ENCODE measurements around the gene ALAS1. TPM values are rescaled to one million over a fixed set of nuclear protein-coding genes. Genes with fewer than 3 reads are reported as not detected.

The ALAS1 gene
- total RNA-seq, 1 experiment from 2014 or later, result 37.4 TPM

DNA sequence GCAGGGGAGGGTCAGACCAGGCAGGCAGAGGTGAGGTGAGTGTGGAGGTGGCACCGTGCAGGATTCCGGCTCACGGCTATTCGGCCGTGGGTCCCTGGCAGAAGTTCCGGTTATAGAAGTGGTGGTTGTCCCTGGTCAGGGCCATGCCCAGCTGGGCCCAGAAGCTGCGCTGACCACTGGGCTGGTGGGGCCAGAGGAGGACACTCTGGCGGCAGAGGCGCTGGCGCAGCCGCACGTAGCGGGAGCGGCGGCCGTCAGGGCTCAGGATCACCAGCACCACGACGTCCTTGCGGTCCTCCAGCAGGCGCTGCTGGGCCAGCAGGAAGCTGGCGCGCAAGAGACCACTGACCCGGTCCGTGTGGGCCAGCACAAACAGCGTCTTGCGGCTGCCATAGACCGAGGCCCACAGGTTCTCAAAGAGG is 23.2 kb downstream of the ALAS1 start:
- DNase-seq (ENCODE audit: low spot score), result no peak

DNA sequence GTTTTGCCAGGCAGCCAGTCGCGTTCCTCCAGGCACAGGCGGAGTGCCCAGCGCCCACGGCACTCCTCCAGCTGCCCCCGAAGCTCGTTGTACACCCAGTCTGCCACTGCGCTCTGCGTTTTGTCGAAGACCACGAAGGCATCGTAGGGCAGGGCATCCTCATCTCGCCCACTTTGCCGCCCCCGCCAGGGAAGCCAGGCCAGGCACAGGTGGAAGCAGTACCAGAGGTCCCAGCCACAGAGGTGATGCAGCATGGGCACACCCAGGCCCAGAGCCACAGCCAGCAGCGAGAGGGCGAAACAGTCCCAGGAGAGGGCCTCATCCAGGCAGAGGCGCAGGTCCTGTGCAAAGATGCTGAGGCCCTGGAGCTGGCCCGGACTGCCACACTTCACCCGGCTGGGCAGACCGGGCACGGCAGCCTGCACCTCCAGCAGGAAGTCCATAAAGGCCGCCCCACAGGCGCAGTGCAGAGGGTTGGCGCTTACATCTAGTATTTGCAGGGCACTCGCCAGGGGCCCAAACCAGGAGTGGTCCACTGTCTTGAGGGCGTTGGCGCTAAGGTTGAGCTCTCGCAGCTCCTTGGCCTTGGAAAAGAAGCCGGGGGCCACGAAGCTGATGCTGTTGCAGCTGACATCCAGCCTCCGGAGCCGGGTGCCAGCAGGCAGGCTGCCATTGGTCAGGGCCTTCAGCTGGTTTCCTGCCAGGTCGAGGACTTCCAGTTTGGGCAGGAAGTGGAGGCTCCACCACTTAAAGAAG is 23.8 kb downstream of the ALAS1 start:
- no peak for DNase-seq (ENCODE audit: low spot score)

DNA sequence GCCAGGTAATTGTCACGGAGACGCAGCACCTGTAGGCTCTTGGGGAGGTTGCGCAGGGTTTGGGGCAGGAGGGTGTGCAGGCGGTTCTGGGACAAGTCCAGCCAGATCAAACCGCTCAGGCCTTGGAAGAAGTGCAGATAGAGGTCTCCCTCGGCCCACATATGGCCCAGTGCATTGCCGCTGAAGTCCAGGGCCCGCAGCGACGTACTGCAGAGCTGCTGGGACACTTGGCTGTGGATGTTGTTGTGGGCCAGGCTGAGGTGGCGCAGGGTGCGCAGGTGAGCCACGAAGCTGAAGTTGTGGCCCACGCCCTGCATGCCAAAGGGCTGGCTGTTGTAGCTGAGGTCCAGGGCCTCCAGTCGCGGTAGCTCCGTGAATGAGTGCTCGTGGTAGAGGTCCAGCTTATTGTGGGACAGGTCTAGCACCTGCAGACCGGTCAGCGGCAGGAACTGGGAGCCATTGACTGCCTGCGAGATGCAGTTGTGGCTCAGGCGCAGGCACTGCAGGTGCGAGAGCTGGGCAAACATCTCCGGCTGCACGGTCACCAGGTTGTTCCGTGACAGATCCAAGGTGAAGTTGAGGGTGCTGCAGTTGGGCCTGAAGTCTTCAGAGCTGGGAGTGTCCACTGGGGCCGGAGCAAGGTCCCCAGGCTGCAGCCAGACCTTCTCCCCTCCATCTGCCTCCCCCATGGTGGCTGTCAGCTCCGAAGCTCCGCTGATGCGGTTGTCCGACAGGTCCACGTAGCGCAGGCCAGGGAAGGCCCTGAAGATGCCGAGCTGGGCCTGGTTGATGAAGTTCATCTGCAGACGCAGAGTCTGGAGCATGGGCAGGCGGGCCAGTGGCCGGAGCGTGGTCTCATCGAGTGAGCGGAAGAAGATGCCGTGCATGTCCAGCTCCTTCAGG is 24.6 kb downstream of the ALAS1 start:
- DNase-seq (ENCODE audit: low spot score), result no peak

DNA sequence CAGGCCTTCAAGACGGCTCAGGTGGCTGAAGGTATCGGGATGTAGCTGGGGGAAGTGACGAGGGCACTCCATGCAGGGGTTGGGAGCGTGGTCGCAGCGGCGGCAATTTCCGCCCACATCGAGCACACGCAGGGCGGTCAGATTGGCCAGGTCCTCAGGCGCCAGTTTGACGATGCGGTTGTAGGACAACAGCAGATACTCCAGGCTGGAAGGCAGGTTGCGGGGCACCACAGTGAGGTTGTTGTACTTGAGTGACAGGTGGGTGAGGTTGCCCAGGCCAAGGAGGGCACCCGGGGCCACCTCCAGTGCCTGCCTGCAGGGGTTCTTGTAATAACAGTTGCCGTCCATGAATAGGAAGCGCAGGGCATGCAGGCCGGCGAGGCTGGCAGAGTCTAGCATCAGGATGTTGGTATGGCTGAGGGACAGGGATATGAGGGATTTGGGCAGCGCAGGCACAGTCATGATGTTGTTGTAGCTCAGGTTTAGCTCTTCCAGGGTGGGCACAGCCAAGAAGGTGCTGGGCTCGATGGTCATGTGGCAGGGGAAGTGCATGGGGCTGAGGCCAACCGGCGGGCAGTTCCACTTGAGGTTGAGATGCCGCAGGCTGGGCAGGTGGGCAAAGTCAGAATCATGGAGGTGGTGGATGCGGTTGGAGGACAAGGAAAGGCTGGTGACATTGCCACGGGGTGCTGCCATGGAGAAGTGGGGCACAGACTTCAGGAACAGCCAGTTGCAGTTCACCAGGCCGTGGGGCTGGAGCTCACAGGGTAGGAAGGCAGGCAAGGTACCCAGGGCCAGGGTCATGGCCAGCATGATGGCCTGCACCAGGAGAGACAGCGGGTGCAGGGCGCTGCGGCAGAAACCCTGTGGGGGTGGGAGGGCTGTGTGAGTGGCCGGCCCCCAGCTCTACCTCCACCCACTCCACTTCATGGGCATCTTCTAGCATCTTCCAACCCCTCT is 25.8 kb downstream of the ALAS1 start:
- no peak for DNase-seq (ENCODE audit: low spot score)

DNA sequence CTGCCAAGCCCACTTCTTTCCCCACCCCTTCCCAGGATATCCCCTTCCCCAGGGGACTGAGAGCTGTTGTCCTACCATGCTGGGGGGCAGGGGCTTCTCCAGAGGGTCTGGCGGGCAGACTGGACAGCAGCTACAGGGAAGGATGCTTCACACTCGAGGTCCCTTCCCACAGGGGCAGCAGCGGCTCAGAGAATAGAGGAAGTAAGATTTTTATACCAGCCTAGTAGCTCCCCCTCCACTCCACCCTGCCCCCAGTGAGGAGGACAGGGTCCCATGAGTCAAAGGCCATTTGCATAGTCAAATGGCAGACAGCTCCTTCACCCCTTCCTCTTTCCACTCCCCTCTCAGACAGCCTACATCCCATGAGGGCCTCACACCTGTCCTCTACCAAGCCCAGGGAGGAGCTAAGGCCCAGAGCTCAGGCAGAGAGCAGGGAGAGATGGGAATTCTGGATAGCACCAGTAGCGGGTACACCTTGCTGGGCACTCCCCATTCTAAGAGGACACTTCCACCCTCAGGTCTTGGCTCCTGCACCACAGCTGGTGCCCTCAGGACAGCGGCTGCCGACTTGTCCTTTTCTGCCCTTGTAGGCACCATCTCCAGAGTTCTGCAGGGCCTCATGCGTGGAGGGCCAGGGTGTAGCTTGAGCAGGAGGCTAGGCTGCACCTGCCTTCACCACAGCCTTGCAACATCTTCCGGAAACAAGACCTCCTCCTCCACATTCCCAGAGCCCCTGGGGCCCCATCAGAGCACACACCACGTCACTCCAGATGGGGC is 27.7 kb downstream of the ALAS1 start, which contains the start of gene TLR9:
TSS of gene TLR9 (minus strand) at position 194 of the 777 bp plus-strand sequence. CDS start at position 78, 116 bp downstream.
- DNase-seq (ENCODE audit: low spot score), result no peak

DNA sequence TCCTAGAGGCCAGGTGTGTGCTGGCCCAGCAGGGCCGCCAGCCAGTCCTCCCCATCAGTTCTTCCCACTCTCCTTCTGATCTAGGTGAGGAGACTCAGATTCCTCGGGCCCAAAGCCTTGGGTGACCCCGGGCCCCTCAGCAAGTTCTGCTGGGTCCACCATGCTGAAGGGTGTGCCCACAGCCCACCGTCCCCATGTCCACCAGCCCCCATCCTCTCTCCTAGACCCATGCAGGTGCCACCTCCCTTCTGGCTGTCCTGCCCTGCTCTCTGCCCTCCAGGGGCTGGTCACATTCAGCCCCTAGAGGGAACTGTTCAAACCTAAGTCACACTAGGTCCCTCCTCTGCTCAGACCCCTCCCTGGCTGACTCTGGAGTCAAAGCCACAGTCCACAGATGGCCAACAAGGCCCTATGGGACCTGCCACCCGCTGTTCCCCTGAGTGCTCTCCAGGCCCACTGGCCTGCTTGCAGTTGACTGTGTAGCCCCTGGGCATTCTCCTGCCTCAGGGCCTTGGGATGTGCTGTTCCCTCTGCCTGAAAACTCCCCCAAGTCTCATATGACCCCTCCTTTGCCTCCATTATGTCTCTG is 28.4 kb downstream of the ALAS1 start:
- no peak for DNase-seq (ENCODE audit: low spot score)

DNA sequence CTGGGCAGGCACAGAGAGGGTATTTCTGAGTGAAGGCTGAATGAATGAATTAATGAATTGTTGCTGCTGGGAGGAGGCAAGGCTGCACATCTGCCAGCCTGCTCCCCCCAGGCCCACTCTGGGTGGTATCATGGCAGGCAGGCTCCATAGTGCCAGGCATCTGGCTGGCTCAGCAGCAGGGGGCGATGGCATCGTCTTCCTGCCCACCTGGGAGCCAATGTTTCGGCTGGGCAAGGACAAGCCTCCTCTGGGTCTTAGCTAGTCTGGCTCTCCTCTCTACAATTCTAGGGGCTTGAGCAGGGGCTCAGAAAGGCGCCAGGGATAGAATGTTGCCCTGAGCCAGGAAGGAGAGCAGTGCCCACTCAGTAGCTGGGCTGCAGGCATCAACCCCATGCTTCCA is 29.2 kb downstream of the ALAS1 start:
- DNase-seq (ENCODE audit: low spot score), result no peak

DNA sequence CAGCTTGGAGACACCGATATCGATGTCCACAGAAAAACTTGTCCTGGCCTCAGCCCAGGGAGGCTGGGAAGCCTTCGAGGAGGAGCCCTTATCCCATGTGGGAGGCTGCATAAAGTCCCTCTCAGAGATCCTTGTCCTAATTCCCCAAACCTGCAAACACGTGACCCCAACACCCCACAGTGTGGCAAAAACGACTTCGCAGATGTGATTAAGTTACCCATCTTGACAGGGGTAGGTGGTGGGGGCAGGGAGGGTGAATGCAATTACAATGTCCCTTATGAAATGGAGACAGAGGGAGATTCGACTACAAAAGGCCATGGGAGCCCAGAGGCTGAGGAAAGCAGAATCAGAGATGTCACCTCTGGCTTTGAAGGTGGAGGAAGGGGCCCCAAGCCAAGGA is 29.8 kb downstream of the ALAS1 start:
- DNase-seq (ENCODE audit: low spot score), result no peak

DNA sequence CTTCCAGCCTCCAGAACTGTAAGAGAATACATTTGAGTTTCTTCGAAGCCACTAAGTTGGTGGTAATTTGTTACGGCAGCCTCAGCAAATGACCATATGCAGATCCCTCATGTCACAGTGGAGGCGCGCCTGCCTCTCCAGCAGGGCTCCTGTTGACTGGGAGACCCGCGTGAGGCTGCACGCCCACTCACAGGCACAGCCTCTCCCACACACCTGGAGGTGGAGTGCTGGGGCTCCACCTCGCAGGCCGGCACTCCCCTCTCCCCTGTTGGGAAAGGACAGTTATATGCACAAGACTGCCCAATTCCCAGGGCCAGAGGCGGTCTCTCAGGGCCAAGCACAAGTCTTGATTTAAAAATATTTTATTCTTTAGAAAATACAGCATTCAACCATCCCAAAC is 30.3 kb downstream of the ALAS1 start:
- no peak for DNase-seq (ENCODE audit: low spot score)

DNA sequence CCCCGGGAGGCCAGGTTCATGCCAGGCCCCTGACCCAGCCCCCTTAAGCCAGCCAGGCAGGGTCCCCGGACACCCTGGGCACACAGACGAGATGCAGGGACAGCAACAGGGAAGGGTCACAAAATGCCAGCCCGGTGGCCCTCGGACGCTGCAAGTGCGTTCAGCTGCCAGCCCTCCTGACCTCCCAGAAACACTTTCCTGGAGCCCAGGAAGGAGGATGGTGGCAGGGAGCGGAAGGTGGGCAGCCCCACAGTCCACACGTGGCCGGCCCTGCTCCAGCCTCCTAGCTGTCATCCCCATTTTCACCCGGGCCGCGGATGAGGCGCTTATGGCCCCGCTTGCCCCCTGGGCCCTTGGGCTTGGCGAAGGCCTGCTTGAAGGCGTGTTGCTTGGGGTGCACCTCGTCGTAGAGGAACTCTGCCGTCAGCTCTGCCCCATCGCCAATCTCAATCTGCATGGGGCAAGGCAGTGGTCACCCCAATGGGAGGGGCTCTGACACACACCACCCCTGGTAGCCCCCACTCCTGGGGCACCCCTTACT is 30.9 kb downstream of the ALAS1 start:
- no peak for DNase-seq (ENCODE audit: low spot score)

DNA sequence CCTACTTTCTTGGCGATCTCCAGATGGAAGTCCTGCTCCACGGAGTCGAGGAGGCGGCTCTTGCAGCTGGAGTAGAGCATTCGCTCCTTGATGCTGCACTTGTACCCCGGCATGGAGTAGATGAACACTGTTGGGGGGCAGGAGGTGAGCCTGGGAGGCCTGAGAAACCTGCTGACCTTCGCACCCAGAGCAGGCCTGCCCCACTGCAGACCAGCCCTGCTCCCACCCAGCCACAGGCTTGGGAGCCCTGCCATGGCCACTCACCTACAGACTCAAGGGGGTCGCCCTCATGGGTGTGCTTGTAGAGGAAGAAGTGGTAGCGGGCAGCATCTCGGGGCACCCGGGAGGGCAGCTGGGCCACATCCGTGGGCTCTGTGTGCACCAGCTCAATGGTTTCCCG is 31.7 kb downstream of the ALAS1 start:
- DNase-seq (ENCODE audit: low spot score), result no peak

DNA sequence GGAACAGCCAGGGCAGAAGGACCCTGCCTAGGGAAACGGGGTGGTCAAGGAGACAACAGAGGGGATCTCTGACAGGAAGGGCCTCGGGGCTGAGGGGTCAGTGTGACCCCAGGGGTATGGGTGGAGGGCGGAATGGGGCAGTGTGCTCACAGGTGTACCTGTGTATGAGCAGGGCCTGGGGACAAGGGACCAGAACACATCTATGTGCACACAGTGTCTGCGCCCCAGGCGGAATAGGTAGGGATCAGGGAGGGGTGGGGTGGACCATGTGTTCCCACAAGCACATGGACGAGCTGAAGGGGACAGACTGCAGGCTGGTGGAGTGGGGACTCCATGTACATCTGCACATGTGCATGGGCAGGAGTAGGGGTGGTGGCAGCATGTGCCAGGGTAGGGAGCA is 32.5 kb downstream of the ALAS1 start:
- no peak for DNase-seq (ENCODE audit: low spot score)

DNA sequence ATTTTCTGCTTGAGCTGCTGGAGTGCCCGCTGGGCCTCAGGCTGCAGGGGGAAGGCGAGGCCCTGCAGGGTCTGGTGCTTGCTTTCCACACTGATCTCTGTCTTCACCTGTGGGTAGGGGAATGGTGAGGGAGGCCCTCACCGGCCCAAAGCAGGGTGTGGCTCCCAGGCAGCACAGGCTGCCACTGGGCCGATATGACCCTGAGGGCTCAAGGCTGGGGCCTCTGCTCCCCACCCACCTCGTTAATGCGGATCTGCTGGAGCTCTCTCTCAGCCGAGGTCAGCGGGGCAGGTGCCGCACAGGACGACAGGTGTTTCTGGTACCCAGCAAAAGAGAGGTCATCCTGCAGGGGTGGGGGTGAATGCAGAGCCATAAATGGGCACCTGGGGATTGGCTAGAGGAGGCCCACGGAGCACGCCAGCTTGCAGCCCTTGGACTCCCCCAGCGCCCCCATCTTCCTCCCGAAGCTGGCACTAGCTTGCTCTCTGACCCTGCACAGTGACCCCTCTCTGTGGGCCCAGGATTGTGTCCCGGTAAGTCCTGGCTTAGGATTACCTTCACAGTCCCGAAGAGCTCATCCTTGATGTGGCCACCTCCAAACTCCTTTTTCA is 33.0 kb downstream of the ALAS1 start:
- DNase-seq (ENCODE audit: low spot score), result no peak

DNA sequence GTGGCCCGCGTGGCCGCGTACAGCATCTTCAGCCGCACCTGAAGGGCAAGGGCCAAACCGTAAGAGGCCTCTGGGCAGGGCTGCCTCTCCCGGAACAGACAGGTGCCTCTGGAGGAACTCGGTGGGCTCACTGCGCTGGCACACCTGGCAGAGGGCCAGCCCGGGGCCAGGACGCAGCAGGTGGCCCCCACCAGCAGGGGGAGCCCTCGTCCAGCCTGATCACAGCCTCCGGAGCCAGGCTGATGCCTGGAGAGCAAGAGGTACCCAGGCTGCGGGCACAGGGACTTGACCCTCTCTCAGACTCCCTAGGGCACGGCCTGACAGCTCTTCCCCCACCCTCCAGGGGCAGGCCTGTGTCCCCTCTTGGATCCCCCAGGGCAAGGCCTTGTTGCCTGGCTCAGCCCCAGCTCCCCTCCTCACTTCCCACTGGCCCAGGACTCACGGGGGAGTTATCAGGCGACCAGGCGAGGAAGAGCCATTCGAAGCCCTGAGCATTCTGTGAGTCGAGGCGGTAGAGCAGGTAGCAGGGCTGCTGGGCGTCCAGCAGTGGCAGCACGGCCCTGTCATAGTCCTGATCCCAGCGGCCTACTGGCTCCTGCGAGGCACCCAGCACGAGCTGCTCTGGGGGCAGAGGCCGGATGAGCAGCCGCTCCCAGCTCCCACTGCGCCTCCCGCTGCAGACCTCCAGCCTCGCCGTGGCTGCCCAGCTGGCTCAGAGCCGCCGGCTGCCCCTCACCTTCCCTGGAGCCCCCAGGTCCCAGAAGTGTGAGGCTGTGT is 33.7 kb downstream of the ALAS1 start:
- DNase-seq (ENCODE audit: low spot score), result peak; percentile 29

DNA sequence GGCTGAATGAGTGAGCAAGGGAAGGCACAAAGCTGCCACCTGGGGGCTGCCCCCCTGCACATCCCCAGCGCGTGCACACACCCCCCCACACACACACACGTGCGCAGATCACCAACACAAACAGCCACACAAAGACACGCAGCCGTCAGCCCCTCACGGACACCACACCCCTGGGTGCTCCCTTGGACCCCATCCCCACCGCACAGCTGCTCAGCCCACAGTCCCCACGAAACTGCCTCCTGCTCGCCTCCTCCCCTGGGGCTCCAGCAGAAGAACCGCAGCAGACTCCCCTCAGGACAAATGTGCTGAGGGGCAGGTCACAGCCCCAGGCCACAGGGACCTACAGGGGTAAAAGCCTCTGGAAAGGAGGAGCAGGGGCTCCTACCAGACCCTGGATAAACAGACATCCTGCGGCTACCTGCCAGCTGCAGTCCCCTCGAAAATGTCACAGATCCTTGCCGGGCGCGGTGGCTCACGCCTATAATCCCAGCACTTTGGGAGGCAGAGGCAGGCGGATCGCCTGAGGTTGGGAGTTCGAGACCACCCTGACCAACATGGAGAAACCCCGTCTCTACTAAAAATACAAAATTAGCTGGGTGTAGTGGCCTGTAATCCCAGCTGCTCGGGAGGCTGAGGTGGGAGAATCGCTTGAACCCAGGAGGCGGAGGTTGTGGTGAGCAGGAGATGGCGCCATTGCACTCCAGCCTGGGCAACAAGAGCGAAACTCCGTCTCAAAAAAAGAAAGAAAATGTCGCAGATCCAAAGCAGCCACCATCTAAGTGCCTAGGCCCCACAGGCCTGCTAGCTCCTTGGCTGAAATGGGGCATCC is 34.5 kb downstream of the ALAS1 start:
- DNase-seq (ENCODE audit: low spot score), result no peak

DNA sequence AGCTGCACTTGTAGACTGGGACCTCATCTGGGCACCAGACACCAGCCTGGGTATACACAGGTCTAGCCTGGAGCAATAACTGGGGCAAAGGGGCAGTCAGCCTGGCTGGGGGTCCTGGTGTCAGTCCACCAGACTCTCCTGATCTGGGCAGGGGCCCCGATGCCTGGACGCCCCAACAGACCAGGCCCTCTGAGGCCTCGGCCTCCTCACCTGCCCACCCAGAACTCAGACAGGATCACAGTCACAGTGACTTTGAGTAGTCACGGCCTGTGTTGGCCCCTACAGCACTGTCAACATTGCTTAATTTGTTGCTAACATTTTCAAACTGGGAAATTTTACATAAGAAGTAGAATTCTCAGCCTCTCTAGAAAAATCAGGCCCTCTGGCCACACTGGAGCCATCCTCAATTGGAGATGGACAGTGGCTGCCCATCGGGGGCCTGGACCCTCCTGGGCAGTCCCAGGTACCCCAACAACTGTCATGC is 35.2 kb downstream of the ALAS1 start:
- DNase-seq (ENCODE audit: low spot score), result no peak

DNA sequence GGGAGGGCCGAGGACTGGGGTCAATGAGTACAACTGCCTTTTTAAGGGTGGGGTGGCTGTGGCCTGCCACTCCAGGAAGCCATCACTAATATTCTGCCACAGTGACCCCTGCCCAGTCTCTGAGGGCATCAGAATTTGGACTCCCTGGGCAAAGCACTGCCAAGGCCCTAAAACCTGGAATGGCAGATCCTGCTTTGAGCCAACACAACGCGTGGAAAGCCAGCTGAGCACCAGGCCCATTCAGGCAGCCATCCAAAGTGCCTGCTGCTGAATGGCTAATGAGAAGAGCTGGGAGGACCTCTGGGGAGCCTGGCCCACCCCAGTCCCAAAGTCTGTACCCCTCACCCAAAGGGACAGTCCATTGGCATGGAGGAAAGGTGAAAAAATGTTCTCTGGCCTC is 36.0 kb downstream of the ALAS1 start:
- DNase-seq (ENCODE audit: low spot score), result no peak
